Measurements from ENCODE around the gene CRIP3.

CRIP3 gene

DNA sequence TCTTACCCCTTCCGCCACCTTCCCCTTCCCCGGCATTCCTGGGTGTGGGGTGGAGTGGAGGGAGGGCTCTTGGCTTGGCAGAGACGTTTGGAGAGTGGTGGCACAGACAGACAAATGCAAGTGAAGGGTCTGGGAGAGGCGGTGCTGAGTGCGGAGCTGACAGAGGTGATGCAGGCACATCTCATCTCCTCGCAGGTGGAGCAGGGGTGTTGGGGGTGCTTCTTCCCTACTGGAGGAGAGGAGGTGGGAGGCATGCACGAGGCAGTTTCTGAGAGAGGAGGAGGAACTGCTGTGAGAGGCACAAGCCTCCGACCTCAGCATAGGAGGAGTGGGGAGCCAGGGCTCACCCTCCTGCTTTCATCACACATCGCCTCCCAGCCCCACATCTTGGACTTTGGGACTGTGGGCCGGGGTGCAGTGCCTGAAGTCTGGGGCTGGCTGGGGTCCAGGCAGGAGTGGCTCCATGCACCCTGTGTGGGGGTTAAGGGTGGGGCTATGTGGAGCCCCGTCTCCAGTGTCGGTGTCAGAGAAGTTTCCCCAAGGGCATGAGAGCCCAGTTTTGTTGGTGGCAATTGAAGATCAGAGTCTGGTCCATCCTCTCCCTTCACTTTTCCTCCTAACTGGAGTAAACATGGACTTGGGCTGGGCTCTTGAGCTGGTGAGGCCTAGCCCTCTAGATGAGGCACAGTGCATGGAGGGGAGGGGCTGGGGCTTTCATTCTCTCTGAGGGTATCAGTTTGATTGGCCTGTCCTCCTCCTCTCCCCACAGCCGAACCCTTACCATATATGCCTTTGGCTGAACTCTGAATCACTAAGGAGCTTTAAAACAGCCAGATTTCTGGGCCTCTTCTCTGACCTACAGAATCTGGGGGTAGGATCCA, 30.7 kb downstream of the CRIP3 start:
- peaks cover 23% of the 10 kb centered on the region for H3K4me1 Mint-ChIP-seq (ENCODE audit: low read depth)
- peaks cover 91% of the 10 kb centered on the region for H3K27me3 Mint-ChIP-seq
- no peaks in the 10 kb centered on the region for H3K9me3 Mint-ChIP-seq
- H3K4me3 Mint-ChIP-seq: no peak overlapping the region
- intact Hi-C loops (cut with micrococcal nuclease): no loop called here
- no peaks in the 10 kb centered on the region for H3K36me3 Mint-ChIP-seq (ENCODE audit: low read depth)
- H3K27ac Mint-ChIP-seq: no peak overlapping the region

DNA sequence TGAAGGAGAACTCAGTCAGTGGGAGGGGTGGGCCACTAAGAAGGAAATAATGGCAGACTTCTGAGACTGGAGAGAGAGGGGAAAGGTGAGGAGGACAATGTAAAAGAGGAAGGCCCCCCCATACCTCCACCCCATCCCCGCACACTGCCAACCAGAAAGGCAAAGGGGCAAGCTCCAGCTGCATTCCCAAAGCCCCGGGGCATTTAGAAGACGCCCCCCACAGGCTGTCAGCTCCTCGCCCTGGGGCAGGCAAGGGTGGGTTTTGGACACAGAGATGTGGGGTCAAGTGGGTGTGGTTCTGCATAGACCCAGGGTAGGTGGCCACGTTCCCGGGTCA, 31.4 kb downstream of the CRIP3 start:
- Mint-ChIP-seq H3K27ac (no peak overlapping the region), H3K4me3 (no peak overlapping the region), H3K27me3 (peaks cover 93% of the 10 kb centered on the region), H3K36me3 (ENCODE audit: low read depth) (no peaks in the 10 kb centered on the region), H3K9me3 (no peaks in the 10 kb centered on the region), H3K4me1 (ENCODE audit: low read depth) (peaks cover 19% of the 10 kb centered on the region)
- intact Hi-C loops (cut with micrococcal nuclease): no loop called here

DNA sequence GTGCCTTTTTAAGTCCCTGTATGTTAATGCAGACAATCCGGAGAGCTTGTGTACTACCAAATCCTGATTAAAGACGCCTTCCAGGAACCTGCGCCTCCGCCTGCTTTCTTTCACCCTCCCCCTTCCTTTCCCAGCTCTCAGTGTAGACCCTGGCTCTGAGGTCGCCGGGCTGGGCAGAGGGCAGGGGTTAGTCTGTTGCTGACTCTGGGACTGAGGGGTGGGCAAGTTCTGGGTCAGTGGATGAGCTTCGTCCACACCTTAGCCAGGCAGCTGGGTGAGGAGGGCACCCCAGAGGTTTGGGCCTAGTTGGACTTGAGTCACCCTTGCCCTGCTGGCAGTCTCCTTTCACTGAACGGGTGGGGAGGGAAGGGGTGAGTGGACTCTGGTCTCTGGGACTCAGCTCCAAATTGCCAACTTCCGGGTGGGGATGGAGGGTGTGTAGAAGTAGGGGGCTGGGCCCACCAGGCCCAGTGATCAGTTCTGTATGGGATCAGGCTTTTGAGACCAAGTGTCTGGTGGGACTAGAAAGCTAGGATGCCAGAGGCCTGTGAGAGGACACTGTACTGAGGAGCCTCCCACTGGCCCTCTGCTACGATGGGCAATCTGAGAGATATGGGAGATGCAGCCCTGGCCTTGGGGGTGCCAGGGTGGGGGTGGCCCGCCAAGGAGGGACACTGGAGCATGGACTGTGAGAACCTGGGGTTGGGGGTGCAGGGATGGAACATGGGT, 31.9 kb downstream of the CRIP3 start:
- peaks cover 19% of the 10 kb centered on the region for H3K4me1 Mint-ChIP-seq (ENCODE audit: low read depth)
- H3K4me3 Mint-ChIP-seq: peak overlapping the region; percentile 43
- H3K36me3 Mint-ChIP-seq (ENCODE audit: low read depth): no peaks in the 10 kb centered on the region
- intact Hi-C loops (cut with micrococcal nuclease): no loop called here
- no peaks in the 10 kb centered on the region for H3K9me3 Mint-ChIP-seq
- no peak overlapping the region for H3K27ac Mint-ChIP-seq
- peaks cover 93% of the 10 kb centered on the region for H3K27me3 Mint-ChIP-seq

DNA sequence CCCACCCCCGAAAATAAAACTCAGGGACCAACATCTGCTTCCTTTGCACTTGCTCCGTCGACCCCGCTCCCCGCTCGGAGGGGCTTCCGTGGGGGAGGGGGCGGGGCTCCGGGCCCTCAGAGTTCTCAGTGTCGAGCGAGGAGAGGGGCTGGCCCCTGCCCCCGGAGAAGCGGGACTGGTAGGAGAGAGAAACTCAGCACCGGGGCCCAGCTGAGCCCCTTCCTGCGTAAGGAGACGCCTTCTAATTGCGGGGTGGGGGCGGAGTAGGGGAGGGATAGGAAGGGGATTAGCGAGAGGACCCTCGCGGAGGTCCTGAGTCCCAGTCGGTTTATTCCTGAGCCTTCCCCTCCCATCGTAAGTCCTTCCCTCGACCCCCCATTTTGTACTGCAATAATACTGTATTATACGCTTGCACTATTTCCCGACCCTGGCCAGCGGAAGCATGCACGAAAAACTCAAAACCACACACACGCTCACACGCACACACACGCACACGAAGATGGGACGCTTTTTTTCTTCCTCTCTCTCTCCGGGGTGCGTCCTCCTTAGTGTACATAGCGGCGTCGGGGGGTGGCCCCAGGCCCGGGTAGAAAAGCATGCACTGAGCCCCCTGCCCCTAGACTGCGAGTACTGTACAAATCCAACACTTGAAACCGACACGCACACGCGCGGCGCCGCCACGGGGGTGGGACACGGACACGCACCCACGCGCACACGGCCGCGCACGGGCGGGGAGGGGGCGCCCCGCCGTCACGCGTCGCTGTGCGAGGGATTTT, 32.6 kb downstream of the CRIP3 start:
- Mint-ChIP-seq H3K9me3 (no peaks in the 10 kb centered on the region), H3K27me3 (peaks cover 91% of the 10 kb centered on the region), H3K36me3 (ENCODE audit: low read depth) (no peaks in the 10 kb centered on the region), H3K4me3 (peak overlapping the region; percentile 50), H3K4me1 (ENCODE audit: low read depth) (peaks cover 19% of the 10 kb centered on the region), H3K27ac (no peak overlapping the region)
- intact Hi-C loops (cut with micrococcal nuclease): no loop called here

DNA sequence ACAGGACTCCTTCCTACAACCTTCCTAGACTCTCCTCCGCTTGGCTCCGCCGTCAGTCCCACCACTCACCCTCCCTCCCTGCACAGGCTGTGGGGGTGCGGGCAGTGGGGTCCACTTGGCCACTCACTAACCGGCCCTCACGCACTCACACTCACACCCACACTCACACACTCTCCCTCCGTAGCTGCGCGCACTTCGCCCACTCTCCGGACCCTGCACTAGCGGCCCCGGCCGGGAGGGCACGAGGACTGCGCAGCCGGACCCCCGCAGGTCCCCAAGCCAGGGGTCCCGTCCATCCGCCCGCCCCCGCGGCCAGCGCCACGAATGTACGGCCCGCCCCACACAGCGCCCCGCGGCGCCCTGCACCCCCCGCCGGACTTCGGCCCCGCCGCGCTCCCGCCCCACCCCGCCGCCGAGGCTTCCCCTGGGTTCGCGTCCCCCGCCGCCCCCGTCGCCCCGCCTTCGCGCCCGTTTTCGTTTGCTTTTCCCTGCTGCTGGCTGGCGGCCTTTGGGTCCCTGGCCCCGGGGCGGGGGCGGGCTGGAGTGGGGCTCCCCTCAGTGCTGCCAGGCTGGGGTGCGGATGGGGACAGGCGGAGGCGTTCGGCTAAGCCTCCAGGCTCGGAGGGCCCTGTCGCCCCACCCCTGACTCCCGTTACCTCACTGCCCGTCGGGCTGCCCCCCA, 33.6 kb downstream of the CRIP3 start:
- Mint-ChIP-seq H3K27ac (no peak overlapping the region), H3K27me3 (peaks cover 94% of the 10 kb centered on the region), H3K4me1 (ENCODE audit: low read depth) (peaks cover 19% of the 10 kb centered on the region), H3K36me3 (ENCODE audit: low read depth) (no peaks in the 10 kb centered on the region), H3K4me3 (peak overlapping the region; percentile 50), H3K9me3 (no peaks in the 10 kb centered on the region)
- intact Hi-C loops (cut with micrococcal nuclease): no loop called here

DNA sequence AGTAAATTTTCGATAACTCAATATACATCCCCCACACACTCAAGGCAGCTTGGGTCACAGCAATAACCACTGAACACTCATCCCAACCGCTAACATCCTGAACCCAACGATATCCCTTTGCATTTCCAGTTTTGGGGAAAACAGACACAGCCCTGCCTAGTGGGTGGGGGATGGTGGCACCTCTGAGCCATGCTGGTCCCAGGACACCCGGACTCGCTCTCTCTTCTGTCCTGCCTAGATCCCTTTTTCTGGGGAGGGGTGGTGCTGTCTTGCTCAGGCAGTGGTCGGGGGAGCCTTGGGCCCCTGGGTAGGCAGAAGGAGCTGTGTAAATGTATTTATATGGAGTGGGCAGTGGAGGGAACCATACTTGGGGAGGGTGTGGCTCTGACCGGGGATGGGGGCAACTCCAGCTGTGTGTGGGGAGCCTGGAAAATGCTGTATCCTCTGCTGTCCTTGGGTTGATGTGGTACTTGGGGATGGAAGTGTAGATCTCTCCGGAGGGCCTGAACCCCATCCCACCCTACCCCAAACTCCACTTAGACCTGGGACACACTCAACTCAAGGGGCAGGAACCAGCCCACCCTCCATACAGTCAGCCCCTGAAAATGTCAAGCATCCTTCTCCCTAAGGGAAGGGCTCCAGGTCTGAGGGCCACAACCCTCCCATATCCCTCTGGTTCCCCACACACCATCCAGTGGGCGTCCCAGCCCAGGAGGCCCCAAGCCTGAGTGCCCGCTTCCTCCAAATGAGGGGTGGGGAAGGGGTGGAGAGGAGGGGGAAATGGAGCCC, 34.3 kb downstream of the CRIP3 start:
- H3K36me3 Mint-ChIP-seq (ENCODE audit: low read depth): no peaks in the 10 kb centered on the region
- no peak overlapping the region for H3K27ac Mint-ChIP-seq
- intact Hi-C loops (cut with micrococcal nuclease): no loop called here
- peaks cover 23% of the 10 kb centered on the region for H3K4me1 Mint-ChIP-seq (ENCODE audit: low read depth)
- H3K27me3 Mint-ChIP-seq: peaks cover 94% of the 10 kb centered on the region
- peak overlapping the region; percentile 35 for H3K4me3 Mint-ChIP-seq
- no peaks in the 10 kb centered on the region for H3K9me3 Mint-ChIP-seq

GRCh38 chr6:43273707-43274106, 34.9 kb downstream of the CRIP3 start:
- peaks cover 29% of the 10 kb centered on the region for H3K4me1 Mint-ChIP-seq (ENCODE audit: low read depth)
- no peak overlapping the region for H3K27ac Mint-ChIP-seq
- intact Hi-C loops (cut with micrococcal nuclease): no loop called here
- H3K27me3 Mint-ChIP-seq: peaks cover 94% of the 10 kb centered on the region
- no peak overlapping the region for H3K4me3 Mint-ChIP-seq
- H3K9me3 Mint-ChIP-seq: no peaks in the 10 kb centered on the region
- no peaks in the 10 kb centered on the region for H3K36me3 Mint-ChIP-seq (ENCODE audit: low read depth)

DNA sequence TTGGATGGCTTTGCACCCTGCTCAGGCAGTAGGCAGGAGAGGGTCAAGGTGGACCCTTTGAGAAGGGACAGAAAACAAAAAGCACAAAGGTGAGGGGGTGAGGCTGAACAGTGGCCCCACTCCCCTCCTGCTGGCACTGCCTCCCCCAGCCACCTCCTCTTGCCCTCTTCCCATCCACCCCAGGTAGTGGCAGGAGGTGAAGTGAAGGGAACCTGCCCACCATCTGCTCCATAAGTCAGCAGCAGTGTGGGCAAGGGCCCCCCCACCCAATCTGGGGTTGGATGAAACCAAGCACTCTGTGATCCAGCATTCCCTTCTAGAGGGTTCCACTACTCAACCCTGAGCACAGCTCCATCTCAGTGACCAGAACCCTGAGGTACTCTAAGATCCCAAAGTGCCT, 36.7 kb downstream of the CRIP3 start:
- no peaks in the 10 kb centered on the region for H3K9me3 Mint-ChIP-seq
- no peak overlapping the region for H3K4me3 Mint-ChIP-seq
- H3K27me3 Mint-ChIP-seq: peaks cover 93% of the 10 kb centered on the region
- intact Hi-C loops (cut with micrococcal nuclease): no loop called here
- peaks cover 35% of the 10 kb centered on the region for H3K4me1 Mint-ChIP-seq (ENCODE audit: low read depth)
- H3K27ac Mint-ChIP-seq: no peak overlapping the region
- H3K36me3 Mint-ChIP-seq (ENCODE audit: low read depth): no peaks in the 10 kb centered on the region

- no peak overlapping the region for H3K27ac Mint-ChIP-seq
- H3K27me3 Mint-ChIP-seq: peaks cover 88% of the 10 kb centered on the region
- H3K4me1 Mint-ChIP-seq (ENCODE audit: low read depth): peaks cover 32% of the 10 kb centered on the region
- H3K4me3 Mint-ChIP-seq: no peak overlapping the region
- no peaks in the 10 kb centered on the region for H3K36me3 Mint-ChIP-seq (ENCODE audit: low read depth)
- intact Hi-C loops (cut with micrococcal nuclease): no loop called here
- no peaks in the 10 kb centered on the region for H3K9me3 Mint-ChIP-seq
Measured at GRCh38 chr6:43271103-43271815, 37.4 kb downstream of the CRIP3 start.

DNA sequence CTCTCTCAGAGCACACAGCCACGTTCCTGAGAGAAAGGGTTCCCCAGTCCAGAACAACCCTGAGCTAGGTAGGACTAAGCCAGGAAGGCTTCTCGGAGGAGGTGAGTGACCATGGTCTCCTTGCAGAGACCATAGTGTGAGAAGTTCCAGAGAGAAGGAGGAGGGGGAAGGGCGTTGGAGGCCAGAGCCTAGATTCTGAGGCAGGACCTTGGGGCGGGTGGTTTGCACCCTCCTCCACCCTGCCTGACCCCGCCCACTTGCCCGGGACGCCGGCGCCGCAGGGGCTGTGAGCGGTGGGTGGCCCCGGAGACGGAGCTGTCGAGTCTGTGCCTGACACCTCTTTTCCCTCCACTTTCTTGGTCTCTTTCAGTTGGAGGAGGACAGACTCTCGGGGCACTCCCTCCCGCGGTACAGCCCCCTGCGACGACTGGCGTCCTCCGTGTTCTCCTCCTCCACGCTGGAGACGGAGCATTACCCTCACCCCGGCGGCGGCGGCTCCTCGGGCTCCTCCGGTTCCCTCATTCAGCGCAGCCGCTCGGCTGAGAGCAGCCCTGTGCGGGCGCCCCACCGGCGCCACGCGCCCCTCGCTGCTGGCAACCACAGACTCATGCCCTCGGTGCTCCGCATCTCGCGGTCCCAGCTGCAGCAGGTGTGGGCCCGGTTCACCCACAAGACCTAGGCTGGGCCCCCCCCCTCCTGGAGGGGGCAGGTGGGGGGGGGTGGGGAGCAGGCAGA, 39.2 kb downstream of the CRIP3 start:
- H3K9me3 Mint-ChIP-seq: no peaks in the 10 kb centered on the region
- H3K27me3 Mint-ChIP-seq: peaks cover 73% of the 10 kb centered on the region
- H3K27ac Mint-ChIP-seq: no peak overlapping the region
- intact Hi-C loops (cut with micrococcal nuclease): no loop called here
- peak overlapping the region; percentile 72 for H3K4me3 Mint-ChIP-seq
- no peaks in the 10 kb centered on the region for H3K36me3 Mint-ChIP-seq (ENCODE audit: low read depth)
- H3K4me1 Mint-ChIP-seq (ENCODE audit: low read depth): peaks cover 21% of the 10 kb centered on the region

DNA sequence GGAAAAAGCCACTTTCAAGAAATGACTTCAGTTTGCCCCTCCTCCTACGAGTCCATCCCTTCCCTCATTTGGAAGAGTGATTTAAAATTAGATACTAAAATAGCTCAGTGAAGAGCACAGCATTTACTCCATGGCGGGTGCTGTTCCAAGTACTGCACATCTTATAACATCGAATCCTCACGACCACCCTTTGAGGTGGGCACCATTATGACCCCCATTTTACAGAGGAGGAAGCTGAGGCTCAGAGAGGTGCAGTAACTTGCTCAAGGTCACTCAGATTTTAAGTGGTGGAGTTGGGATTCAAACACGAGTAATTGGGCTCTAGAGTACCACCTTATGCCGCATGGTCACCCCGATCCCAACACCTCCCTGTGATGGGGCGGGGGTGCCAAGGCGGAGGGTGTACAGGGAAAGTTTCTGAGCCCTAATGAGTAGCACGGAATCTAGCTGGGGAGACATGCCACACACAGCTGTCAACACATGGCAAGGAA, 39.8 kb downstream of the CRIP3 start:
- Mint-ChIP-seq H3K27me3 (peaks cover 69% of the 10 kb centered on the region), H3K36me3 (ENCODE audit: low read depth) (no peaks in the 10 kb centered on the region), H3K4me3 (peak overlapping the region; percentile 72), H3K4me1 (ENCODE audit: low read depth) (peaks cover 16% of the 10 kb centered on the region), H3K27ac (no peak overlapping the region), H3K9me3 (no peaks in the 10 kb centered on the region)
- intact Hi-C loops (cut with micrococcal nuclease): no loop called here

DNA sequence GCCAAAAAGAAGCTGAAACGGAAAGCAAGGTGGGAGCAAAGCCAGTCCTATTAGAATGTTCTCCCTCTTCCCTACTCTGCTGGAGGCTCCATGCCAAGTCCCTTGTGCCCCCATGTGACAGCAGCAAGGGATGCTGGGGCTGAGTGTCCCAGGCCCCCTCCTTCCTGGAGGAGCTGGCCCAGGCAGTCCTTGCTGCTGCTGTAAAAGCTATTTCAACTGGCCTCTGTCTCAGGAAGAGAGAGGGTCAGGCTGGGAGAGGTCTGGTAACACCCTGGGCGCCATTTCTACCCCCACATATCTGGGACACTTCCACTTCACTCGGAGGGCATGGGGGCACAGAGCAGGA, 40.3 kb downstream of the CRIP3 start:
- no peak overlapping the region for H3K4me3 Mint-ChIP-seq
- no peak overlapping the region for H3K27ac Mint-ChIP-seq
- intact Hi-C loops (cut with micrococcal nuclease): no loop called here
- no peaks in the 10 kb centered on the region for H3K9me3 Mint-ChIP-seq
- H3K4me1 Mint-ChIP-seq (ENCODE audit: low read depth): peaks cover 19% of the 10 kb centered on the region
- H3K27me3 Mint-ChIP-seq: peaks cover 65% of the 10 kb centered on the region
- no peaks in the 10 kb centered on the region for H3K36me3 Mint-ChIP-seq (ENCODE audit: low read depth)
